Ramos (cell line): Measurements from ENCODE around the gene EIF4G2.
"Not testable (repeated sequence)": the region's sequence is repeated elsewhere in the genome, so short reads cannot be mapped to it uniquely, and the experiment has no call there.

Source experiments
- in situ Hi-C: fragments of 300-500 bp; cut with MboI; formaldehyde crosslinking; loops from one replicate; pipeline ENCODE4 v1.14.3; 2022; ENCODE audit warnings: low sequenced_read_pairs; ENCODE audit not compliant: unreplicated experiment

EIF4G2 gene

GRCh38 chr11:10808553-10809372 lies at the start of gene EIF4G2:
Gene EIF4G2 (minus strand): TSS chr11:10808926.
- in situ Hi-C loops = no loop called here

- in situ Hi-C loops = no loop called here
These were observed 49.1 kb upstream of the EIF4G2 start, which contains the start of gene ZBED5 for GRCh38 chr11:10857709-10858438. Gene ZBED5 (minus strand): TSS chr11:10858053. CDS start chr11:10854945, 3,108 bp downstream.

GRCh38 chr11:10857459-10857708 lies 48.7 kb upstream of the EIF4G2 start:
- in situ Hi-C loops = no loop called here

- in situ Hi-C loops = no loop called here
These were observed 48.1 kb upstream of the EIF4G2 start for GRCh38 chr11:10856689-10857458.

GRCh38 chr11:10855295-10855694 lies 46.6 kb upstream of the EIF4G2 start:
- in situ Hi-C loops = no loop called here

- in situ Hi-C loops = no loop called here
These were observed 39.5 kb upstream of the EIF4G2 start for GRCh38 chr11:10847960-10848860.

- in situ Hi-C loops = no loop called here
These were observed 37.9 kb upstream of the EIF4G2 start for GRCh38 chr11:10846660-10847059.

- in situ Hi-C loops = no loop called here
These were observed 36.9 kb upstream of the EIF4G2 start for GRCh38 chr11:10845589-10845988.

GRCh38 chr11:10844796-10845195 lies 36.1 kb upstream of the EIF4G2 start:
- in situ Hi-C loops = no loop called here

- in situ Hi-C loops = no loop called here
These were observed 35.6 kb upstream of the EIF4G2 start for GRCh38 chr11:10844356-10844755.

GRCh38 chr11:10838881-10839280 lies 30.2 kb upstream of the EIF4G2 start:
- in situ Hi-C loops = no loop called here

- in situ Hi-C loops = no loop called here
These were observed 29.4 kb upstream of the EIF4G2 start for GRCh38 chr11:10838083-10838482.

- in situ Hi-C loops = not testable (repeated sequence)
These were observed 28.2 kb upstream of the EIF4G2 start for GRCh38 chr11:10836884-10837283.

- in situ Hi-C loops = no loop called here
These were observed 20.4 kb upstream of the EIF4G2 start for GRCh38 chr11:10829139-10829538.

GRCh38 chr11:10828402-10828801 lies 19.7 kb upstream of the EIF4G2 start:
- in situ Hi-C loops = no loop called here

GRCh38 chr11:10824888-10825287 lies 16.2 kb upstream of the EIF4G2 start:
- in situ Hi-C loops = no loop called here

- in situ Hi-C loops = no loop called here
These were observed 14.4 kb upstream of the EIF4G2 start for GRCh38 chr11:10823152-10823579.

GRCh38 chr11:10822491-10822890 lies 13.8 kb upstream of the EIF4G2 start:
- in situ Hi-C loops = not testable (repeated sequence)

- in situ Hi-C loops = no loop called here
These were observed 9.9 kb upstream of the EIF4G2 start for GRCh38 chr11:10818594-10818993.

- in situ Hi-C loops = no loop called here
These were observed 5.2 kb upstream of the EIF4G2 start for GRCh38 chr11:10813945-10814344.
